ENCODE results near the gene FER1L5.

Gene FER1L5

GRCh38 chr2:96699621-96700020 is 57.1 kb downstream of the FER1L5 start:
- DNase-seq = no peak

GRCh38 chr2:96700086-96700485 is 57.5 kb downstream of the FER1L5 start:
- DNase-seq = no peak

DNA sequence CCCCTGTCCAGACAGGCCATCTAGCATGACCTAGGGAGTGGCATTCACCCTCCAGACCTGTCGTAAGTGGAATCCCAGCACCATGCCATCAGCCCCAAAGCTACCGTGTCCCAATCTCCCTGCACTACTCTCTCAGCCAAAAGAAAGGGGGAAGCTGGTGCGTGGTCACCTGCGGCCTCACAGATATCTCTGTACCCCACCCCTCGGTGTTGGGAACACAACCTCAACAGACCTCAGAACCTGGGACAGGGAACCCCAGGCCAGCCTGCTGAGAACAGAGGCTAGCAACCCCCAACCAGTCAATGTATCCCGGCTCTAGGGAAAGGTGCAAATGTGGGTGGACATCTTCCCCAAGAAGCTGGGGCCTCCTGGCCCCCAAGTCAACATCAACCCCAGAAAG is 59.1 kb downstream of the FER1L5 start:
- no peak for DNase-seq

- DNase-seq = no peak
Observed at GRCh38 chr2:96702098-96702785, 59.7 kb downstream of the FER1L5 start.

DNA sequence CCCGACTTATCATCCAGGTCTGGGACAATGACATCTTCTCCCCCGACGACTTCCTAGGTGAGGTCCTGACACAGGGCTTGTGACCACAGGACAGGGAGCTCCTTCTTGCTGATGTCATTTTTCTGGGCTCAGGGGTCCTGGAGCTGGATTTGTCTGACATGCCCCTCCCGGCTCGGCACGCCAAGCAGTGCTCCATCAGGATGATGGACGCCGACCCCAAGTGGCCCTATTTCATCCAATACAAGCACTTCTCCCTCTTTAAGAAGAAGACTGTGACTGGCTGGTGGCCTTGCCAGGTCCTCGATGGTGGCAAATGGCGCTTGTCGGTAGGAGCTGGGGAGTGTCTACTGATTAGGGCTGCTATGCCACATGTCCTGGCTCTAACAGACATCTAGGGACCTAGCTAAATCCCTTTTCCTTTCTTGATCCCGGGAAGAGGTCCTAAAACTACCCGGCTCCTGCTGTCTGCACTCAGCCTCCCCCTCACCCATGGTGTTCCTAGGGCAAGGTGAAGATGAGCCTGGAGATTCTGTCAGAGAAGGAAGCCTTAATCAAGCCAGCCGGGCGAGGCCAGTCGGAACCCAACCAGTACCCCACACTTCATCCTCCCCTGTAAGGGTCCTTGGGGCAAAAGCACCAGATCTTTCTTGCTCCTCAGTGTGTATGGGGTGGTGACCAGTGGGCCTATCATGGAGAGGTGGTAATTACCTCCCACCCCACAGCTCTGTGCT is 60.6 kb downstream of the FER1L5 start:
- DNase-seq = no peak

DNA sequence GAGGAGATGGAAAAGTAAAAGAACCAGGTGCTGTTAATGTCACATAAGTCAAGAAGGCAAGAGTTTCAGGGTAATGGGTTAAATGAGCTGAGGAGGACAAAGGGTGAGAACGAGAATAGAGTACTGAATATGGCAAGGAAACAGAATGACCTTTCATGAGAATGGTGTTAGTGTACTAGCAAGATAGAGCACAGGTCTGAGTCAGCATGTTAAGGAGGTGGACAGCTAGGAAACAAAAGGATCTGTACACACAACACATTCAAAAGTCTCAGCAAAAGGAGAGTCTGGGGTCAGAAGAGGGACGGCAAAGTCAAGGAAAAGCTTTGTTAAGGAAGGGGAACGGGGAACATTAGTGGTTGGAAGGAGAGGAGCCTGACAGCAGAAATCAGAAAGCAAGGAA is 68.4 kb downstream of the FER1L5 start:
- no peak for DNase-seq

- DNase-seq = no peak
Observed at GRCh38 chr2:96715658-96716057, 73.1 kb downstream of the FER1L5 start.

- DNase-seq = no peak
Observed at GRCh38 chr2:96716388-96716787, 73.8 kb downstream of the FER1L5 start.

GRCh38 chr2:96726131-96726530 is 83.6 kb downstream of the FER1L5 start:
- DNase-seq = no peak

- DNase-seq = no peak
Observed at GRCh38 chr2:96727431-96727830, 84.9 kb downstream of the FER1L5 start.

DNA sequence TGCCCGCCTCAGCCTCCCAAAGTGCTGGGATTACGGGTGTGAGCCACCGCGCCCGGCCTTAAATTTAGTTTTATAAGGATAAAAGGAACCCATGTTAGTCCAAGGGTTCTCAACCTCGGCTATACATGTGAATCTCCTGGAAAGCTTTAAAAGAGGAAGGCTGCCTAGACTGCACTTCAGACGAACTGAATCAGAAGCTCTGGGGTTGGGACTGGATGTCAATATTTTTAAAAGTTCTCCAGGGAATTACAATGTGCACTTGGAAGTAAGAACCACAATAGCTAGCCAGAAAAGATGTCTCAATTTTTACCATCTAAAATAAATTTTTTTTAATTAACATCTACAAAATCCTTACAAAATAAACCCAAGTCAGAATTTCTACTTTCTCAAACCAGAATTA is 87.2 kb downstream of the FER1L5 start:
- no peak for DNase-seq

DNA sequence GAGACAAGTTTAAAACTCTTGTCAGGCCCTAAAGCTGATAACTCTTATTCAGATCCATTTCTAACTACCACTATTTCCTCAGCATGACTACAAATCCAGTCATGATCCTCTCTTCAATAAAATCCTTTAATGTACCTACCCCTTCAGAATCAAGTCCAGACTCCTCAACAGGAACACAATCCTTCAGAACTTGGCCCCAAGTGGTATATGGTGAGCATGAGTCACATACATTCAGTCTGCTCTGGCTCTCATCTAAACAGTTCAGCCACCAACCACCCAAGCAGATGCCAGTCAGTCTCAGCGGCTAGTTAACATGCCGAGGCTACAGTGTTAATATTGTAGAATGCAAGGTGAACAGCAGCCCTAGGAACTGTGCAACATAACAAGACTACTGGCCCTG is 87.6 kb downstream of the FER1L5 start:
- DNase-seq = no peak

- DNase-seq = no peak
Observed at GRCh38 chr2:96733931-96734330, 91.4 kb downstream of the FER1L5 start.

- no peak for DNase-seq
Observed at GRCh38 chr2:96734880-96735583, 92.5 kb downstream of the FER1L5 start.

DNA sequence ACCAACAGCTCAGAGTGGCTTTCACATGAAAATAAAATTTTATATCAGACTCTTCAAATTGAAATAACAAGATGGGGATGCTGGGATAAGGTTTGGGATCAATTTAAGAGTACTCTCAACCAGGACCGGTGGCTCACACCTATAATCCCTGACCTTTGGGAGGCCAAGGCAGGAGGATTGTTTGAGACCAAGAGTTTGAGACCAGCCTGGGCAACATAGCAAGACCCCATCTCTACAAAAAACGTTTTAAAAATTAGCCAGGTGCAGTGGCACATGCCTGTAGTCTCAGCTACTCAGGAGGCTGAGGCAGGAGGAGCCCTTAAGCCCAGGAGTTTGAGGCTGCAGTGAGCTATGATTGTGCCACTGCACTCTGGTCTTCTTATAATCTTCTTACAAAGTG is 94.7 kb downstream of the FER1L5 start:
- DNase-seq = no peak

DNA sequence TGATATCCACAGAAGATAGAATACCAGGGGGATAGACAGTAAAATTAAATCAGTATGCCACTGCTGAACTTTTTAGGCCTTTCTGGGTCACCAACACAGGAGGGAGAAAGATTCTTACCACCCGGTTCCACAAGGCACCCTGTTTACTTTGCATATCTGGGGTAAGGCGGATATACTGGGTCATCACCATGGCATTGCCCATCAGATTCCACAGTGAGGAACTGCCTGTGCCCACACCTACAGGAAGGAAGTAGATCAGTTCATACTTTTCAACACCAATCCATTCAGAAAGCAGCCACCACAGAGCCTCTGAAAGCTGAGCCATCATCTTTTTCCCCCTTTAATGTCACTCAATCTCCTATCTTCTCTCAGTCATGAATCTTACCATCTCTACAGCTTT is 95.3 kb downstream of the FER1L5 start:
- DNase-seq = no peak

GRCh38 chr2:96739076-96739632 is 96.6 kb downstream of the FER1L5 start:
- DNase-seq = no peak

GRCh38 chr2:96739633-96740428 is 97.3 kb downstream of the FER1L5 start, which contains the start of gene LMAN2L:
Gene LMAN2L (minus strand): TSS chr2:96740064. CDS start chr2:96740040, 24 bp downstream.
- peak; percentile 97 to 98 for DNase-seq

- DNase-seq = no peak
Observed at GRCh38 chr2:96747061-96747617, 104.6 kb downstream of the FER1L5 start.

DNA sequence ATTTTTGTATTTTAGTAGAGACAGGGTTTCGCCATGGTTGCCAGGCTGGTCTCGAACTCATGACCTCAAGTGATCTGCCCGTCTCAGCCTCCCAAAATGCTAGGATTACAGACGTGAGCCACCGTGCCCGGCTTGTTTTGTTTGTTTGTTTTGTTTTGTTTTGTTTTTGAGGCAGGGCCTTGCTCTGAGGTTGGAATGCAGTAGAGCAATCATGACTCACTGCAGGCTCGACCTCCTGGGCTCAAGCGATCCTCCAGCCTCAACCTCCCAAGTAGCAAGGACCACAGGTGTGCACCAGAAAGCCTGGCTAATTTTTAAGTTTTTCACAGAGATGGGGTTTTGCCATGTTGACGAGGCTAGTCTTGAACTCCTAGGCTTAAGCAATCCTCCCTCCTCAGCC is 109.2 kb downstream of the FER1L5 start:
- no peak for DNase-seq

GRCh38 chr2:96753661-96754282 is 111.2 kb downstream of the FER1L5 start:
- DNase-seq = no peak

DNA sequence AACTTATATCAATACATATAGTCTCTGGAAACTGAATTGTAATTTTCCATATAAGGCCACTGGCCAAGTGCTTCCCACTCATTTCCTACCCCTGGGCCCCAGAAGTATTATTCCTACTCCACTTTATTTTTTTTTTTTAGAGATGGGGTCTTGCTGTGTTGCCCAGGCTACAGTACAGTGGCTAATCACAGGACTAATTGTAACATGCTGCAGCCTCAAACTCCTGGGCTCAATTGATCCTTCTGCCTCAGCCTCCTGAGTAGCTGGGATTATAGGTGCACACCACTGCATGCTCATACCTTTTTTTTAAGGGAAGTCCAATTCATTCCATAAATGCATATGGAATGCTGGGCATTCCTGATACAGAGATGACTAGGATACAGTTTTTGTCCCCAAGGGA is 111.8 kb downstream of the FER1L5 start:
- no peak for DNase-seq

Measured in SHP77 (cell line).